ENCODE data around the gene SLC12A5. TPM values are rescaled to one million over a fixed set of nuclear protein-coding genes. Genes with fewer than 3 reads are reported as not detected.

Gene SLC12A5
- total and polyA plus RNA-seq, 2 of the 4 experiments (the other 2 are of a cell fraction) = 2.2 TPM; not detected in 1

- BruUV-seq (replicated peaks) = no TSS peak
- H4K20me1 ChIP-seq (ENCODE audit: insufficient read depth, low read length) = no peaks in the 10 kb centered on the region; the same call in 1 of the 2 replicates
- H3K9me3 ChIP-seq (ENCODE audit: control insufficient read depth, insufficient read depth, low read length) = peaks cover 14% of the 10 kb centered on the region
- H2AFZ ChIP-seq (replicated peaks; ENCODE audit: low read length, poor library complexity) = no peak overlapping the region
- H2BK15ac ChIP-seq (ENCODE audit: low read depth, low read length) = no peak overlapping the region
- no peak overlapping the region for H3K14ac ChIP-seq (replicated peaks; ENCODE audit: low read depth, low read length)
- H4K8ac ChIP-seq (ENCODE audit: low read depth in 2 of 2, low read length in 2 of 2) = no peak overlapping the region
- no peak overlapping the region for H4K5ac ChIP-seq (ENCODE audit: low read depth, low read length)
- dilution Hi-C loops (cut with HindIII; ENCODE audit: low sequenced_read_pairs, unreplicated experiment) (no loop called here), intact Hi-C loops (cut with micrococcal nuclease) (no loop called here), in situ Hi-C loops (cut with MboI; ENCODE audit: low sequenced_read_pairs) (no loop called here)
- no peak overlapping the region for H2AK5ac ChIP-seq (ENCODE audit: low read depth, low read length)
- H4K91ac ChIP-seq (ENCODE audit: insufficient read depth, low read depth, low read length) = no peak overlapping the region
- no peak overlapping the region for H3K4me2 ChIP-seq (ENCODE audit: low read depth, low read length)
- H2BK5ac ChIP-seq (ENCODE audit: low read depth, low read length, poor library complexity, severe bottlenecking) = no peak overlapping the region
- no peak overlapping the region for H3K4me3 ChIP-seq (ENCODE audit: insufficient read depth, low read depth, low read length)
- H2AK9ac ChIP-seq (replicated peaks; ENCODE audit: low read depth, low read length, poor library complexity) = no peak overlapping the region
- no peak overlapping the region for H3K56ac ChIP-seq (ENCODE audit: extremely low read depth, insufficient read depth, low read length)
- TF ChIP-seq RFX5 (IDR thresholded peaks at IDR 0.05; ENCODE audit: low read depth, low read length) (no peak), CEBPB (IDR thresholded peaks at IDR 0.05; ENCODE audit: low read depth, low read length) (no peak), CHD1 (IDR thresholded peaks at IDR 0.05; ENCODE audit: low read depth, low read length) (no peak), USF2 (IDR thresholded peaks at IDR 0.05; ENCODE audit: low read depth, low read length) (no peak), CTCF (conservative IDR thresholded peaks at IDR 0.05; ENCODE audit: low read depth, low read length) (no peak), RAD21 (IDR thresholded peaks at IDR 0.05; ENCODE audit: low read length) (no peak), BHLHE40 (IDR thresholded peaks at IDR 0.05; ENCODE audit: low read depth, low read length) (no peak)
- H3K4me1 ChIP-seq (ENCODE audit: control insufficient read depth, insufficient read depth, low read length) = no peaks in the 10 kb centered on the region
- POLR2A ChIA-PET (ENCODE audit: unreplicated experiment) = no interaction called here
- no peaks in the 10 kb centered on the region for H3K36me3 ChIP-seq (ENCODE audit: control insufficient read depth, insufficient read depth, low read length)
- CTCF ChIA-PET = interaction anchor here (0.6 kb wide), 1 partner anchor 822 kb away, joined by 4 read pairs; no protein-coding TSS in a partner anchor
- ATAC-seq (ENCODE audit: low read depth) (no peak), DNase-seq (no peak)
- 86% methylated on average over 2 of the region's 4 CpGs; no CpG with 5 or more reads in 1 of the 2 experiments for WGBS, 2 experiments (ENCODE audit: extremely low coverage in 2 of 2, insufficient read length in 1 of 2)
- H2BK20ac ChIP-seq (ENCODE audit: low read depth, low read length) = no peak overlapping the region
- H3K79me1 ChIP-seq (ENCODE audit: low read depth in 1 of 2, low read length in 2 of 2) = no peaks in the 10 kb centered on the region
- H3K23ac ChIP-seq (ENCODE audit: low read depth, low read length) = no peak overlapping the region
- H3K9me1 ChIP-seq (ENCODE audit: insufficient read depth, low read length) = no peaks in the 10 kb centered on the region
- H3K9ac ChIP-seq (ENCODE audit: low read depth, low read length) = no peak overlapping the region
- no peak overlapping the region for H3K18ac ChIP-seq (ENCODE audit: low read depth, low read length)
- H3K4ac ChIP-seq (ENCODE audit: low read depth, low read length) = no peak overlapping the region
- no peak overlapping the region for H3K27ac ChIP-seq (ENCODE audit: insufficient read depth, low read length)
- no peak overlapping the region for H2BK120ac ChIP-seq (ENCODE audit: low read depth, low read length)
- peaks cover 72% of the 10 kb centered on the region for H3K27me3 ChIP-seq (ENCODE audit: control insufficient read depth, insufficient read depth, low read length)
Measured at GRCh38 chr20:46007671-46008070, 21.3 kb upstream of the SLC12A5 start.
